Sigmoid colon (tissue), 7 donors: ENCODE data around the gene PRRX1. TPM values are rescaled to one million over a fixed set of nuclear protein-coding genes. Genes with fewer than 3 reads are reported as not detected.

Experiments
- DNase-seq: peaks from one replicate; pipeline ENCODE4 v3.0.0-alpha.2; 2019
- H3K27ac ChIP-seq, 4 donors: fragments of 200-600 bp; sonication (generic); one replicate each; pipeline ENCODE4 v1.5.1; 2016 to 2019; ENCODE audit warnings: mild to moderate bottlenecking in 1 of 4
- H3K27me3 ChIP-seq, 3 donors: fragments of 200-600 bp; sonication (generic); one replicate each; pipeline ENCODE4 v1.5.1; 2019; ENCODE audit warnings: mild to moderate bottlenecking in 1 of 3
- H3K36me3 ChIP-seq, 4 donors: fragments of 200-600 bp; sonication (generic); one replicate each; pipeline ENCODE4 v1.5.1; 2016 to 2019
- H3K4me1 ChIP-seq, 4 donors: fragments of 200-600 bp; sonication (generic); one replicate each; pipeline ENCODE4 v1.5.1; 2017 to 2019
- H3K4me3 ChIP-seq, 4 donors: fragments of 200-600 bp; sonication (generic); one replicate each; pipeline ENCODE4 v1.5.1; 2017 to 2019; ENCODE audit warnings: mild to moderate bottlenecking in 2 of 4, moderate library complexity in 1 of 4
- H3K9me3 ChIP-seq, 4 donors: fragments of 200-600 bp in 3 of 4; sonication (generic) in 3 of 4; one replicate each; pipeline versions ENCODE4 v1.5.1 to v1.6.1; 2013 to 2019
- EP300 ChIP-seq, 4 donors: sonication (generic); formaldehyde crosslinking; IDR thresholded peaks; one replicate each; pipeline ENCODE4 v1.6.1; 2017; ENCODE audit warnings: antibody characterized with exemption in 4 of 4
- POLR2A ChIP-seq, 2 donors: fragments of 450-650 bp; IDR thresholded peaks; one replicate each; pipeline ENCODE4 v1.6.1; 2016; ENCODE audit warnings: antibody characterized with exemption in 2 of 2, mild to moderate bottlenecking in 2 of 2, moderate library complexity in 2 of 2
- POLR2AphosphoS5 ChIP-seq, 4 donors: sonication (generic); formaldehyde crosslinking; IDR thresholded peaks; one replicate each; pipeline ENCODE4 v1.6.1; 2017; ENCODE audit warnings: antibody characterized with exemption in 4 of 4
- WGBS, 2 donors: extraction: QIAGEN DNeasy Blood & Tissue Kit; methylation state at CpG; one replicate each; pipeline ENCODE4 v1.1.7; 2013; 5-methylcytosine and 5-hydroxymethylcytosine counted together
- intact Hi-C: fragments of 100-400 bp; cut with DNase I; formaldehyde crosslinking; loops from one replicate; pipeline ENCODE4 v1.15.1; 2023
- polyA plus RNA-seq, 3 donors: library from polyadenylated mRNA; stranded (reverse); fragments of 200-250 nt; gene quantifications; one replicate each; pipeline ENCODE4 v1.2.3, GENCODE V29; 2013
- total RNA-seq, 4 donors: library from RNA; depleted of rRNA; stranded (reverse); fragments of >200 nt; gene quantifications; one replicate each; pipeline ENCODE4 v1.1.0, GENCODE V29; 2016
- TF ChIP-seq, protein P1 (sequence below), 4 experiments: fragments of 450-650 bp in 3 of 4; fragments of 200-600 bp in 1 of 4; IDR thresholded peaks; one replicate each; pipeline ENCODE4 v1.5.1; 2016 to 2019; ENCODE audit warnings: antibody characterized with exemption in 4 of 4, mild to moderate bottlenecking in 3 of 4, moderate library complexity in 2 of 4
- donor health status: healthy with polysubstance abuse.
- donor health status: Bipolar disorder and iron deficiency.
- donor health status: healthy.

PRRX1 gene
- total and polyA plus RNA-seq, 7 donors, result 0.46 to 16.6 (median 7.9) TPM

DNA sequence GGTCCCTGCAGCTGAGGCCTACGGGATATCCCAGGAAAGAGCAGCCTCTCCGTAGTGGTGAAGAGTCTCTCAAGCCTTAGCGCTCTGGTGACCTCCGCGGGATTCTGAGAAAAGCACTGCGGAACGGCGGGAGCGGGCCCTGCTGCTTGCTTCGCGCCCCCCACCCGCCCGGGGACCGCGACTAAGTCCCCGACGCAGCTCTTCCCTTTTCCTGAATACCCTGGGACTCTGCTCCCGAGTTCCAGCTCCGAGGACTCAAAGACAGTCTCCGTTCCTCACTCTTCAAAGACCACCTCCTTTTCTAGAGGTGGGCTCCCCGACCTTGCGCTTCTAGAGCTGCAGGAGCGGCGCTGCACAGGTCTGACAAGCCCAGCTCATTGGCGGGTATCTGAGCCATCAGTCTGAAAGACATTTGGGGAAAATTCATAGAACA is 3.6 kb upstream of the PRRX1 start:
- Histone ChIP-seq H3K27ac (no peak overlapping the region), H3K36me3 (no peaks in the 10 kb centered on the region), H3K27me3 (peaks cover 22 to 65% (median 61%) of the 10 kb centered on the region in 3 donors), H3K4me1 (peaks cover 0 to 52% (median 43%) of the 10 kb centered on the region in 4 donors), H3K4me3 (no peak overlapping the region), H3K9me3 (no peaks in the 10 kb centered on the region)
- intact Hi-C loops, result no loop called here
- whole genome bisulfite sequencing, 2 donors, result 12 to 40% methylated on average over 25 of the region's 25 CpGs
- DNase-seq, result no peak
- TF ChIP-seq POLR2AphosphoS5 (IDR thresholded peaks at IDR 0.05) (no peak), POLR2A (IDR thresholded peaks at IDR 0.05) (no peak), EP300 (IDR thresholded peaks at IDR 0.05) (no peak)
- TF ChIP-seq, protein P1, sequence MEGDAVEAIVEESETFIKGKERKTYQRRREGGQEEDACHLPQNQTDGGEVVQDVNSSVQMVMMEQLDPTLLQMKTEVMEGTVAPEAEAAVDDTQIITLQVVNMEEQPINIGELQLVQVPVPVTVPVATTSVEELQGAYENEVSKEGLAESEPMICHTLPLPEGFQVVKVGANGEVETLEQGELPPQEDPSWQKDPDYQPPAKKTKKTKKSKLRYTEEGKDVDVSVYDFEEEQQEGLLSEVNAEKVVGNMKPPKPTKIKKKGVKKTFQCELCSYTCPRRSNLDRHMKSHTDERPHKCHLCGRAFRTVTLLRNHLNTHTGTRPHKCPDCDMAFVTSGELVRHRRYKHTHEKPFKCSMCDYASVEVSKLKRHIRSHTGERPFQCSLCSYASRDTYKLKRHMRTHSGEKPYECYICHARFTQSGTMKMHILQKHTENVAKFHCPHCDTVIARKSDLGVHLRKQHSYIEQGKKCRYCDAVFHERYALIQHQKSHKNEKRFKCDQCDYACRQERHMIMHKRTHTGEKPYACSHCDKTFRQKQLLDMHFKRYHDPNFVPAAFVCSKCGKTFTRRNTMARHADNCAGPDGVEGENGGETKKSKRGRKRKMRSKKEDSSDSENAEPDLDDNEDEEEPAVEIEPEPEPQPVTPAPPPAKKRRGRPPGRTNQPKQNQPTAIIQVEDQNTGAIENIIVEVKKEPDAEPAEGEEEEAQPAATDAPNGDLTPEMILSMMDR (IDR thresholded peaks at IDR 0.05), result no peak

DNA sequence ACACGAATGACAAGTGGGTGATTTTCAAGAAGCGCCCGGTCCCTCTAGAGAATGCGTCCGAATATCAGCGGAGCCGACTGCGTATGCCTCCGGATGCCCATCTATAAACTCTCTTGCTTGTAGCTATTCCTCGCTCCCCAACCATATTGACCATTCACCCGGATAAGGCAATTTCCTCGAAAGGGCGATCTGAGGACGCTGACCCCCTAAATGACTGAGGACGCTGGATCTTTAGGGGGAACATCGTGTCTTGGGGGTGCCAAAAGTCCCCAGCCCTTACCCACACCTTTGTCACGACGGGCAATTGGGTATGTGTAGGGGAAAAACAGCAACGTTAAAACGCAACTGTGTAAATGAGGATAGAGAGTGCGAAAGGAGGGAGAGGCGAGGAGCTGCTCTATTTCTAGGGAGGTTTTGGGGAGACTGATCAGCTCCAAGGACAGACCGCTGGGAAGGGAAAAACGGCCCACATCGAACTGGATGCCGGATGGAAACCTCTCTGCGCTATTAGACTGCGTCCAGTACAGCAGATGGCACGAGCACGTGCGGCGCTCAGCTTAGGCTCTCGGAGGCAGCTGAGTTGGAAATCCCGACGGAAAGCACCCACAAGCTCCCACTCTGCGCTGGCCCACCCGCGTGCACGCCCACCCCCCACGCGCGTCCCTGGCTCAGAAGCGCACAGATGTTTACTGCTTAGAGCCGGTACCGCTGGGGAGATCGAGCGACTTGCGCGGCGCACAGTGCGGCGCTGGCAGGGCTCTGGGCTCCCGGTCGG is 2.9 kb upstream of the PRRX1 start:
- H3K27me3 ChIP-seq, result peaks cover 22 to 73% (median 66%) of the 10 kb centered on the region in 3 donors
- peaks cover 0 to 53% (median 43%) of the 10 kb centered on the region in 4 donors for H3K4me1 ChIP-seq
- no peaks in the 10 kb centered on the region for H3K36me3 ChIP-seq
- TF ChIP-seq EP300 (IDR thresholded peaks at IDR 0.05) (no peak), POLR2AphosphoS5 (IDR thresholded peaks at IDR 0.05) (no peak), POLR2A (IDR thresholded peaks at IDR 0.05) (no peak)
- TF ChIP-seq, protein P1 (IDR thresholded peaks at IDR 0.05), result no peak
- 6 to 8% methylated on average over 54 of the region's 54 CpGs for WGBS, 2 donors
- H3K9me3 ChIP-seq, result no peaks in the 10 kb centered on the region
- intact Hi-C loops, result no loop called here
- peak overlapping the region in 1 of 4 donors; percentile 75 for H3K27ac ChIP-seq
- no peak for DNase-seq
- H3K4me3 ChIP-seq, result peak overlapping the region in 3 of 4 donors; percentile 37 to 56 (median 50)

DNA sequence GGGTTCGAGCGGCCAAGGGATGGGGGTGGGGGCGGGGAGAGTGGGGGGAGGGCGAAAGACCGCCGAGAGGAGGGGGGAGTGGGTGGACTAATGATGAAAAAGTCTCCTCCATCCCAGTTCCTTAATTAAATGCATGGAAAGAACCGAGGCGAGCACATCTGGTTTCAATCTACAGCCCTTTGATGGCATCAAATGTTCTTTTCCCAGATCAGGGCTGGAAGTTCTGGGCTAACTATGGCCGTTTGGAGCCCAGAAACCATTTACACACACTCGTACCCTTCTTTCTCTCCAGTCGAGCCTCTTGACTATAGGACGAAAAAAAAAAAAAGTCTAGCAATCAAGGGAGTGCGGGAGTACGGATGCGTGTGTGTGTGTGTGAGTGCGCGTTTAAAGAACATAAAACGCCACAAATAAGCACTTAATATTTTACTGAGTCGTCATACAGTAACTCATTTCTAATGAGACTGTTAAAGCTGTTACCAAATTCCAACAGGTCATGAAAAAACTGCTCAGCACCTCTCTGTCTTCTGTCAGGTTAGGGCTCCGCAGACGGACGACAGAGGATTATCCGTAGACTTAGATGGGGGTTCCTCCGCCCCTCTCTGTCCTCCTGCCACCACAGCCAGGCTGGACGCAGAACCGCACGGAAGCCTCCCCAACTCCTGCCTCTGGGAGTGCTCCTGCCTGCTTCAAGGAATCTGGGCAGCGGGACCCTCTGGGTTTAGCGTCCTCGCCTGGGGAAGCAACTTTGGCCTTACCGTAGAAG is 2.1 kb upstream of the PRRX1 start:
- peaks cover 0 to 53% (median 43%) of the 10 kb centered on the region in 4 donors for H3K4me1 ChIP-seq
- no peaks in the 10 kb centered on the region for H3K36me3 ChIP-seq
- TF ChIP-seq POLR2A (IDR thresholded peaks at IDR 0.05) (no peak), POLR2AphosphoS5 (IDR thresholded peaks at IDR 0.05) (no peak), EP300 (IDR thresholded peaks at IDR 0.05) (no peak)
- TF ChIP-seq, protein P1 (IDR thresholded peaks at IDR 0.05), result no peak
- 4 to 5% methylated on average over 31 of the region's 31 CpGs for WGBS, 2 donors
- peak overlapping the region in 3 of 4 donors; percentile 37 to 56 (median 50) for H3K4me3 ChIP-seq
- peaks cover 22 to 81% (median 71%) of the 10 kb centered on the region in 3 donors for H3K27me3 ChIP-seq
- H3K9me3 ChIP-seq, result no peaks in the 10 kb centered on the region
- no peak for DNase-seq
- intact Hi-C loops, result no loop called here
- peak overlapping the region in 2 of 4 donors; percentile 62 to 75 for H3K27ac ChIP-seq

DNA sequence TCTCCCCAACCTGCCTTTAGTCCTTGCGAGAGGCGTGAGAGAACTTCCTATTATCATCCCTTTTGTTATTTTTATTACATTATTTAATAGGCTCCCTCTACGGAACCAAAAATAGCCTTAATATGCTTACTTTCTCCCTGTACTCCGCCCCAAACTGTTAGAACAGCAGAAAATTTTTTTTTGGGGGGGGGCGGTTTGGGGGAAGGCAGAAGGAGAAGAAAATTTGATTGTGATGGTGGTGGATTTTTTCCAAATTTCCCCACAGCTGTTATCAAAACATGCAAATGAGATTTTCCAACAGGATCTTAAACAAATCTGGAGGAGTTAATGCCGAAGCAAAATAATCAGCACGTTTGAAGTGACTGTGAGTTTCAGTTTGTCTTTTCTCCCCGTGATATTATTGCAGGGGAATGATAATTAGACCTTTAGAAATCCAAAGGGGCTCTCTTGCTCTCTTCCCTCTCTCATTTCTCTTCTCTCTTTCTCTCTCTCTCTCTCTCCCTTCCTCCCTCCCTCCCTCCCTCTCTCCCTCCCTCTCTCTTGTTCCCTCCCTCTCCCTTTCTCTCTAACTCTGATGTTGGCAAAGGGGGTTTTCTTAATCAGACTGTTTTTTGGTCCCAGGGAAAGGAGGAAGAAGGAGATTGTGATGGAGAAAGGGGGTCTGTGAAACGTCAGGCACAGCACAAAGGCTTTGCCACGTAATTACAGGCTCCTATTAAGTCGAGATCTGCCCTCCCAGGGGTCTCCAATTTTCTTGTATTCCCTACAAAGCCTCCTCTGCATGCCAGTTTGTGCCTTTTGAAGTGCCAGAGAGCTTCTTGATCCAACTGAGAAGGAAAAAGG is 1.1 kb upstream of the PRRX1 start:
- no peak for DNase-seq
- intact Hi-C loops, result no loop called here
- no peak for TF ChIP-seq POLR2AphosphoS5 (IDR thresholded peaks at IDR 0.05)
- no peak for TF ChIP-seq POLR2A (IDR thresholded peaks at IDR 0.05)
- TF ChIP-seq EP300 (IDR thresholded peaks at IDR 0.05), result no peak
- TF ChIP-seq, protein P1 (IDR thresholded peaks at IDR 0.05), result no peak
- Histone ChIP-seq H3K27ac (peak overlapping the region; percentile 0 to 75 (median 62)), H3K9me3 (no peaks in the 10 kb centered on the region), H3K4me1 (peaks cover 0 to 53% (median 43%) of the 10 kb centered on the region in 4 donors), H3K4me3 (peak overlapping the region; percentile 12 to 56 (median 44)), H3K36me3 (no peaks in the 10 kb centered on the region), H3K27me3 (peaks cover 27 to 90% (median 79%) of the 10 kb centered on the region in 3 donors)
- WGBS, 2 donors, result 5% methylated on average over 11 of the region's 11 CpGs
